ENCODE measurements around the gene PSMA6. TPM values are rescaled to one million over a fixed set of nuclear protein-coding genes. Genes with fewer than 3 reads are reported as not detected.

Gene PSMA6
- total and polyA plus RNA-seq, 4 donors, result 87.5 to 151 (median 98.8) TPM

DNA sequence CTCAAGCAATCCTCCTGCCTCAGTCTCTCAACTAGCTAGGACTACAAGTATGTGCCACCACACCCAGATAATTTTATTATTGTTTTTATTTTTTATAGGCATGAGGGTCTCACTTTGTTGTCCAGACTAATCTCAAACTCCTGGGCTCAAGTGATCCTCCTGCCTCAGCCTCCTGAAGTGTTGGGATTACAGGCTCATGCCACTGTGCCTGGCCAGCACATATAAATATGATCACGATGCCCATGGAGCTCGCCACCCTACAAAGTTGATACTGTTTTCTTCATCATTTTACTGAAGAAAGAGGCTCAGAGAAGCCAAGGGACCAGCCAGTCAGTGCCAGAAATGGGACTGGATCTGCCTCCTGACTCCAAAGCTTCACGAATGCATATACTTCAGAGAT, 59.3 kb downstream of the PSMA6 start:
- TF ChIP-seq NR2F2 (IDR thresholded peaks at IDR 0.05) (no peak), JUND (IDR thresholded peaks at IDR 0.05) (no peak), RXRA (IDR thresholded peaks at IDR 0.05) (no peak), SP1 (IDR thresholded peaks at IDR 0.05) (no peak), HNF4A (conservative IDR thresholded peaks at IDR 0.05) (no peak), TAF1 (conservative IDR thresholded peaks at IDR 0.05) (no peak), HNF4G (IDR thresholded peaks at IDR 0.05) (no peak), CTCF (IDR thresholded peaks at IDR 0.05; ENCODE audit: low read depth, low read length, missing input control) (no peak), EGR1 (IDR thresholded peaks at IDR 0.05; ENCODE audit: low read depth in 2 of 2) (no peak), GABPA (IDR thresholded peaks at IDR 0.05 in 1 of 2, conservative IDR thresholded peaks at IDR 0.05 in 1 of 2) (no peak), FOXA1 (IDR thresholded peaks at IDR 0.05) (no peak), YY1 (IDR thresholded peaks at IDR 0.05) (no peak), FOXA2 (IDR thresholded peaks at IDR 0.05) (no peak), RAD21 (IDR thresholded peaks at IDR 0.05) (no peak)
- TF ChIP-seq, protein P1, sequence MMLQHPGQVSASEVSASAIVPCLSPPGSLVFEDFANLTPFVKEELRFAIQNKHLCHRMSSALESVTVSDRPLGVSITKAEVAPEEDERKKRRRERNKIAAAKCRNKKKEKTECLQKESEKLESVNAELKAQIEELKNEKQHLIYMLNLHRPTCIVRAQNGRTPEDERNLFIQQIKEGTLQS (IDR thresholded peaks at IDR 0.05), result no peak
- TF ChIP-seq, protein P2, sequence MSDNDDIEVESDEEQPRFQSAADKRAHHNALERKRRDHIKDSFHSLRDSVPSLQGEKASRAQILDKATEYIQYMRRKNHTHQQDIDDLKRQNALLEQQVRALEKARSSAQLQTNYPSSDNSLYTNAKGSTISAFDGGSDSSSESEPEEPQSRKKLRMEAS (IDR thresholded peaks at IDR 0.05), result no peak
- TF ChIP-seq, protein P3, sequence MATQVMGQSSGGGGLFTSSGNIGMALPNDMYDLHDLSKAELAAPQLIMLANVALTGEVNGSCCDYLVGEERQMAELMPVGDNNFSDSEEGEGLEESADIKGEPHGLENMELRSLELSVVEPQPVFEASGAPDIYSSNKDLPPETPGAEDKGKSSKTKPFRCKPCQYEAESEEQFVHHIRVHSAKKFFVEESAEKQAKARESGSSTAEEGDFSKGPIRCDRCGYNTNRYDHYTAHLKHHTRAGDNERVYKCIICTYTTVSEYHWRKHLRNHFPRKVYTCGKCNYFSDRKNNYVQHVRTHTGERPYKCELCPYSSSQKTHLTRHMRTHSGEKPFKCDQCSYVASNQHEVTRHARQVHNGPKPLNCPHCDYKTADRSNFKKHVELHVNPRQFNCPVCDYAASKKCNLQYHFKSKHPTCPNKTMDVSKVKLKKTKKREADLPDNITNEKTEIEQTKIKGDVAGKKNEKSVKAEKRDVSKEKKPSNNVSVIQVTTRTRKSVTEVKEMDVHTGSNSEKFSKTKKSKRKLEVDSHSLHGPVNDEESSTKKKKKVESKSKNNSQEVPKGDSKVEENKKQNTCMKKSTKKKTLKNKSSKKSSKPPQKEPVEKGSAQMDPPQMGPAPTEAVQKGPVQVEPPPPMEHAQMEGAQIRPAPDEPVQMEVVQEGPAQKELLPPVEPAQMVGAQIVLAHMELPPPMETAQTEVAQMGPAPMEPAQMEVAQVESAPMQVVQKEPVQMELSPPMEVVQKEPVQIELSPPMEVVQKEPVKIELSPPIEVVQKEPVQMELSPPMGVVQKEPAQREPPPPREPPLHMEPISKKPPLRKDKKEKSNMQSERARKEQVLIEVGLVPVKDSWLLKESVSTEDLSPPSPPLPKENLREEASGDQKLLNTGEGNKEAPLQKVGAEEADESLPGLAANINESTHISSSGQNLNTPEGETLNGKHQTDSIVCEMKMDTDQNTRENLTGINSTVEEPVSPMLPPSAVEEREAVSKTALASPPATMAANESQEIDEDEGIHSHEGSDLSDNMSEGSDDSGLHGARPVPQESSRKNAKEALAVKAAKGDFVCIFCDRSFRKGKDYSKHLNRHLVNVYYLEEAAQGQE (IDR thresholded peaks at IDR 0.05), result no peak
- TF ChIP-seq, protein P4, sequence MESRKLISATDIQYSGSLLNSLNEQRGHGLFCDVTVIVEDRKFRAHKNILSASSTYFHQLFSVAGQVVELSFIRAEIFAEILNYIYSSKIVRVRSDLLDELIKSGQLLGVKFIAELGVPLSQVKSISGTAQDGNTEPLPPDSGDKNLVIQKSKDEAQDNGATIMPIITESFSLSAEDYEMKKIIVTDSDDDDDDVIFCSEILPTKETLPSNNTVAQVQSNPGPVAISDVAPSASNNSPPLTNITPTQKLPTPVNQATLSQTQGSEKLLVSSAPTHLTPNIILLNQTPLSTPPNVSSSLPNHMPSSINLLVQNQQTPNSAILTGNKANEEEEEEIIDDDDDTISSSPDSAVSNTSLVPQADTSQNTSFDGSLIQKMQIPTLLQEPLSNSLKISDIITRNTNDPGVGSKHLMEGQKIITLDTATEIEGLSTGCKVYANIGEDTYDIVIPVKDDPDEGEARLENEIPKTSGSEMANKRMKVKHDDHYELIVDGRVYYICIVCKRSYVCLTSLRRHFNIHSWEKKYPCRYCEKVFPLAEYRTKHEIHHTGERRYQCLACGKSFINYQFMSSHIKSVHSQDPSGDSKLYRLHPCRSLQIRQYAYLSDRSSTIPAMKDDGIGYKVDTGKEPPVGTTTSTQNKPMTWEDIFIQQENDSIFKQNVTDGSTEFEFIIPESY (IDR thresholded peaks at IDR 0.05), result no peak
- Histone ChIP-seq H3K4me3 (ENCODE audit: low read depth in 1 of 3, low read length in 3 of 3) (no peak overlapping the region), H3K36me3 (ENCODE audit: control insufficient read depth in 4 of 4, insufficient read depth in 3 of 4, low read depth in 1 of 4, low read length in 3 of 4) (no peaks in the 10 kb centered on the region), H3K9me3 (ENCODE audit: control insufficient read depth in 4 of 4, low read length in 3 of 4) (no peaks in the 10 kb centered on the region), H3K27me3 (ENCODE audit: control insufficient read depth in 4 of 4, insufficient read depth in 4 of 4, low read length in 3 of 4) (no peaks in the 10 kb centered on the region), H3K9ac (ENCODE audit: low read depth in 1 of 2, low read length in 2 of 2) (peak overlapping the region in 1 of 2 donors; percentile 24), H3K27ac (ENCODE audit: low read depth in 1 of 2, low read length in 2 of 2) (peak overlapping the region; percentile 84 to 89), H3K4me1 (ENCODE audit: control insufficient read depth in 4 of 4, insufficient read depth in 4 of 4, low read length in 3 of 4) (peaks cover 14 to 54% (median 22%) of the 10 kb centered on the region in 4 donors)
- DNase-seq (ENCODE audit: low spot score), result no peak
- WGBS, result 90% methylated on average over 3 of the region's 3 CpGs
